ENCODE measurements around the gene DPM3. TPM values are rescaled to one million over a fixed set of nuclear protein-coding genes. Genes with fewer than 3 reads are reported as not detected.

The DPM3 gene
- total and polyA plus RNA-seq, 2 of the 13 experiments (the other 11 are each of a cell fraction or from before 2014, with no cell fraction given) = 23.2 to 53.4 TPM

GRCh38 chr1:155167166-155168104 lies 27.1 kb upstream of the DPM3 start (continued):
- no peak for TF ChIP-seq ZNF318 (CRISPR knock-in tag; IDR thresholded peaks at IDR 0.05)
- no peak for TF ChIP-seq CBX5 (CRISPR knock-in tag; IDR thresholded peaks at IDR 0.05; ENCODE audit: borderline replicate concordance)
- no peak for TF ChIP-seq ZBTB26 (CRISPR knock-in tag; IDR thresholded peaks at IDR 0.05; ENCODE audit: borderline replicate concordance)
- TF ChIP-seq PATZ1 (CRISPR knock-in tag; IDR thresholded peaks at IDR 0.05) = 0 out of 2 replicates have a peak, but pooled peaks have one; percentile 40
- TF ChIP-seq ZNF512B (CRISPR knock-in tag; IDR thresholded peaks at IDR 0.05; ENCODE audit: borderline replicate concordance) = no peak
- no peak for TF ChIP-seq JDP2 (CRISPR knock-in tag; IDR thresholded peaks at IDR 0.05; ENCODE audit: borderline replicate concordance)
- peak; percentile 16; the same call in 1 of the 2 replicates for TF ChIP-seq RXRA (CRISPR knock-in tag; IDR thresholded peaks at IDR 0.05)
- TF ChIP-seq JUND (CRISPR knock-in tag; IDR thresholded peaks at IDR 0.05) = no peak
- peak; percentile 19 for TF ChIP-seq TEAD3 (CRISPR knock-in tag; optimal IDR thresholded peaks at IDR 0.05; ENCODE audit: borderline replicate concordance)
- no peak for TF ChIP-seq ATRX (CRISPR knock-in tag; IDR thresholded peaks at IDR 0.05; ENCODE audit: borderline replicate concordance)
- TF ChIP-seq POLR2AphosphoS2 (IDR thresholded peaks at IDR 0.05; ENCODE audit: low read depth, low read length) = no peak
- no peak for TF ChIP-seq YEATS2 (CRISPR knock-in tag; IDR thresholded peaks at IDR 0.05; ENCODE audit: borderline replicate concordance)
- no peak for TF ChIP-seq SMAD1 (CRISPR knock-in tag; IDR thresholded peaks at IDR 0.05; ENCODE audit: borderline replicate concordance, low read depth)
